Prostate gland (tissue), 2 donors: ENCODE data around the gene NDUFS6.
"Not testable (repeated sequence)": the region's sequence is repeated elsewhere in the genome, so short reads cannot be mapped to it uniquely, and the experiment has no call there.

ENCODE experiments used
- CTCF ChIP-seq, 4 experiments: fragments of 200-600 bp in 2 of 4; fragments of 450-650 bp in 2 of 4; sonication (generic) in 2 of 4; IDR thresholded peaks; 1 replicate in 3 of 4; 2 replicates in 1 of 4; pipeline ENCODE4 v1.5.1; 2016 to 2019; ENCODE audit warnings: antibody characterized with exemption in 4 of 4, mild to moderate bottlenecking in 2 of 4, moderate library complexity in 2 of 4
- POLR2AphosphoS5 ChIP-seq: sonication (generic); formaldehyde crosslinking; IDR thresholded peaks from one replicate; pipeline ENCODE4 v1.6.1; 2017; ENCODE audit warnings: antibody characterized with exemption

GRCh38 chr5:1843761-1844160 lies 42.6 kb downstream of the NDUFS6 start:
- not testable (repeated sequence) for TF ChIP-seq POLR2AphosphoS5; CTCF (IDR thresholded peaks at IDR 0.05)
